LNCAP (cell line): ENCODE results near the gene CLDN17.

ENCODE experiments used
- TF ChIP-seq, protein P1 (sequence below): fragments of 450-650 bp; IDR thresholded peaks from 2 replicates; pipeline ENCODE4 v1.5.1; 2017; ENCODE audit warnings: mild to moderate bottlenecking

CLDN17 gene

GRCh38 chr21:30153697-30154340 is 12.8 kb downstream of the CLDN17 start:
- TF ChIP-seq, protein P1, sequence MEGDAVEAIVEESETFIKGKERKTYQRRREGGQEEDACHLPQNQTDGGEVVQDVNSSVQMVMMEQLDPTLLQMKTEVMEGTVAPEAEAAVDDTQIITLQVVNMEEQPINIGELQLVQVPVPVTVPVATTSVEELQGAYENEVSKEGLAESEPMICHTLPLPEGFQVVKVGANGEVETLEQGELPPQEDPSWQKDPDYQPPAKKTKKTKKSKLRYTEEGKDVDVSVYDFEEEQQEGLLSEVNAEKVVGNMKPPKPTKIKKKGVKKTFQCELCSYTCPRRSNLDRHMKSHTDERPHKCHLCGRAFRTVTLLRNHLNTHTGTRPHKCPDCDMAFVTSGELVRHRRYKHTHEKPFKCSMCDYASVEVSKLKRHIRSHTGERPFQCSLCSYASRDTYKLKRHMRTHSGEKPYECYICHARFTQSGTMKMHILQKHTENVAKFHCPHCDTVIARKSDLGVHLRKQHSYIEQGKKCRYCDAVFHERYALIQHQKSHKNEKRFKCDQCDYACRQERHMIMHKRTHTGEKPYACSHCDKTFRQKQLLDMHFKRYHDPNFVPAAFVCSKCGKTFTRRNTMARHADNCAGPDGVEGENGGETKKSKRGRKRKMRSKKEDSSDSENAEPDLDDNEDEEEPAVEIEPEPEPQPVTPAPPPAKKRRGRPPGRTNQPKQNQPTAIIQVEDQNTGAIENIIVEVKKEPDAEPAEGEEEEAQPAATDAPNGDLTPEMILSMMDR: no peak

DNA sequence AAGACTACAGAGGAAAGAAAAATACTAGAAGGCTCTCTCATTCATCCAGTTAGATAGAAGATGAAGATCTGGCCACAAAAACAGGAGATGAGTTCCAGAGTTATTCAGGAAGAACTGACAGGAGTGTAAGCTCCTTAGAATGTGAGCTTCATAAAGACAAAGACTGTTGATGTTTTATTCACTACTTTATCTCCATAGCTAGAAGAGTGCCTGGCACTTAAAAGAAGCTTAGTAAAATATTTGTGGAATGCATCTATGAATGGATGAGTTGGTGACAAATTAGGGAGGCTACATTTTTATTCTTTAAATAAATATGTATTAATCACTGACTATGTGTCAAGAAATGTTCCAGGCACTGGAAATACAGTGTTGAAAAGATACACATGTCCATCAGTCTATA is 13.8 kb downstream of the CLDN17 start:
- TF ChIP-seq, protein P1: no peak

DNA sequence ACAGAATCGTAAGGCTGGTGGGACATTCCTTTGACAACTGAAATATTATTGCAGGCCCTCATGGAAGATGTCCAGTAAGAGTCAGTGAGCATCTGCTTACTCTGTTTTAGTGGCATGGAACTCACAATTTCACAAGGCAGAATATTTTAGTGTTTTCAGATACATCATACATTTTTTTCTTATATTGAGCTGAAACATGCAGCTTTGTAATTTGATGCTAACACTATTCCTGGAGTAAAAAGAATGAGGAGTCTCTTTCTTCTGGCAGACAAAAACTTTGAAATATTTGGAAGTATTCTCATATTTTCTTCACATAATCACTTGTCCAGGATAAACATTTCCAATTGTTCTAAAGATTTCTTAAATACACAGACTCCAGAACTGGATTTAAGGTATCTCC is 17.7 kb downstream of the CLDN17 start:
- TF ChIP-seq, protein P1: no peak

- TF ChIP-seq, protein P1: no peak
Measured at GRCh38 chr21:30146558-30147282, 19.9 kb downstream of the CLDN17 start.

DNA sequence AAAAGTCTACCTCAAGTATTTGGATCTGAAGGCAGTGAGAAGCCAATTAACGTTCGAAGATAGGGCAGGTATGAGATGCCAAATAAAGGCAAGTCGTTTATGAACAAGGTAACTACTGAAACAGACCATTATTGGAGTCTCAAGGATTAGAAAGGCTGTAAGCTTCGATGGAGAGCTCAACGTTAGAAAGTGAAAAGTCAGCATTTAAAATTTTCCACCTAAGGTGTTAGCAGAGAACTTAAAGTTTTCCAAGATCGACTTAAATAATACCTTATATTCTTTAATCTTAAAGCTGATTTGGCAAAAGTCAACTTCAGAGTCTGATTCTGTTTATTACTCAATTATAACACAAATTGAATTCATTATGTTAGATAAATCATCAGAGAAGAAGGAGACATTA is 28.1 kb downstream of the CLDN17 start:
- TF ChIP-seq, protein P1: no peak

DNA sequence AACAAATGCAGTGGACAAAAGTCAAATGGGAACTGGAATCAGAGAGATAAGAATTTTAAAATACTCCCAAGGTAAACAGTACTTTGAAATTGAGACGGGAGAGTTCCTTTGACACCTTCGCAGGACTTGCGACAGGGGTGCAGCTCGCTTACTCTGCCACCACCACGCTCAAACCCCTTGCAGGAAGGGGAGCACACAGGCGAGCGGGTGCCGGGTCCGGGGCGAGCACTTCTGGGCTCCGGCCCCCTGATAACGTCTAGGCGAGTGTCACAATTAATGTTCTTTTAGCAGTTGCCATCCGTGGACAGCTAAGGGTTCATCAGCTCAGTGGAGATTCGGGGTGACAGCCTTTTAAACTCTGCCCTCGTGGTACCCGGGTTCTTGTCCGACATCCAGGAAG is 37.4 kb downstream of the CLDN17 start:
- TF ChIP-seq, protein P1: no peak

- TF ChIP-seq, protein P1: no peak
Measured at GRCh38 chr21:30126576-30126975, 40.0 kb downstream of the CLDN17 start.
